ENCODE data around the gene DHRSX.
"Not testable (repeated sequence)": the region's sequence is repeated elsewhere in the genome, so short reads cannot be mapped to it uniquely, and the experiment has no call there.

DNA sequence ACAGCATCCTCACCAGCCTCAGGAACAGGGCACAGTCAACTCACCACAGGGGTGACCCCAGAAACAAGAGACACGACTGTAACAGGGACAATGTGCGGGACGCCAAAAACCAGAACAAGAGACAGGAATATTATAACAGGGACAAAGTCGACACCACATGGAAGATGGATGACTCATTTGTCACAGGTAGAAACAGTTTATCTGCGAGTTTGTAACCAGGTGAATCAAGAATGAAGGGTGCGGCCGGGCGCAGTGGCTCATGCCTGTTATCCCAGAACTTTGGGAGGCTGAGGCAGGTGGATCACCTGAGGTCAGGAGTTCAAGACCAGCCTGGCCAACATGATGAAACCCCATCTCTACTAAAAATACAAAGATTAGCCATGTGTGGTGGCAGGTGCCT is 44.7 kb downstream of the DHRSX start:
- not testable (repeated sequence) for TF ChIP-seq POLR2A, POLR2AphosphoS5 (IDR thresholded peaks at IDR 0.05)
